H9 (cell line): ENCODE data around the gene SPAG17. TPM values are rescaled to one million over a fixed set of nuclear protein-coding genes. Genes with fewer than 3 reads are reported as not detected.

Experiments
- DNase-seq: peaks from one replicate; pipeline ENCODE4 v3.0.0-alpha.2; 2017
- H2AFZ ChIP-seq: one replicate; pipeline ENCODE4 v1.6.1; 2013; ENCODE audit warnings: mild to moderate bottlenecking, low read length, control low read depth, moderate library complexity
- H2AK5ac ChIP-seq: 2 replicates; pipeline ENCODE4 v1.6.1; 2013; ENCODE audit warnings: low read length, control low read depth, mixed read lengths; ENCODE audit not compliant: insufficient read length
- H2BK120ac ChIP-seq: one replicate; pipeline ENCODE4 v1.6.1; 2013; ENCODE audit warnings: low read depth, mild to moderate bottlenecking, low read length, control low read depth, inconsistent platforms; ENCODE audit not compliant: poor library complexity, severe bottlenecking
- H2BK12ac ChIP-seq: 2 replicates; pipeline ENCODE4 v1.6.1; 2013; ENCODE audit warnings: low read length, control low read depth, mixed read lengths, low read depth; ENCODE audit not compliant: insufficient read length
- H2BK15ac ChIP-seq: 2 replicates; pipeline ENCODE4 v1.6.1; 2013; ENCODE audit warnings: low read depth, low read length, control low read depth
- H2BK20ac ChIP-seq: one replicate; pipeline ENCODE4 v1.6.1; 2013; ENCODE audit warnings: low read depth, mild to moderate bottlenecking, low read length, control low read depth, inconsistent platforms; ENCODE audit not compliant: poor library complexity, severe bottlenecking
- H2BK5ac ChIP-seq: 2 replicates; pipeline ENCODE4 v1.6.1; 2013; ENCODE audit warnings: low read length, control low read depth, mixed read lengths; ENCODE audit not compliant: insufficient read length
- H3K14ac ChIP-seq: 2 replicates; pipeline ENCODE4 v1.6.1; 2013; ENCODE audit warnings: low read length, control low read depth; ENCODE audit not compliant: insufficient read depth
- H3K18ac ChIP-seq: 2 replicates; pipeline ENCODE4 v1.6.1; 2013; ENCODE audit warnings: low read depth, mild to moderate bottlenecking, mixed read lengths, low read length, control low read depth; ENCODE audit not compliant: insufficient read length
- H3K23ac ChIP-seq: 2 replicates; pipeline ENCODE4 v1.6.1; 2013; ENCODE audit warnings: low read length, control low read depth, mixed read lengths, low read depth; ENCODE audit not compliant: insufficient read length
- H3K23me2 ChIP-seq: 2 replicates; pipeline ENCODE4 v1.6.1; 2013; ENCODE audit warnings: low read depth, mild to moderate bottlenecking, mixed read lengths, low read length, control low read depth; ENCODE audit not compliant: insufficient read length, poor library complexity, severe bottlenecking
- H3K27ac ChIP-seq: 2 replicates; pipeline ENCODE4 v1.5.1; 2013; ENCODE audit warnings: low read length, control low read depth, mixed read lengths, low read depth; ENCODE audit not compliant: insufficient read length
- H3K27me3 ChIP-seq: 2 replicates; pipeline ENCODE4 v1.6.1; 2013; ENCODE audit warnings: low read length, control low read depth, inconsistent platforms; ENCODE audit not compliant: insufficient read depth
- H3K4ac ChIP-seq: 2 replicates; pipeline ENCODE4 v1.6.1; 2013; ENCODE audit warnings: low read depth, mild to moderate bottlenecking, control low read depth, inconsistent platforms, low read length, moderate library complexity
- H3K4me1 ChIP-seq: 2 replicates; pipeline ENCODE4 v1.6.1; 2013; ENCODE audit warnings: low read length, control low read depth, inconsistent platforms; ENCODE audit not compliant: insufficient read depth
- H3K4me2 ChIP-seq: 2 replicates; pipeline ENCODE4 v1.6.1; 2013; ENCODE audit warnings: low read length, control low read depth, mixed read lengths; ENCODE audit not compliant: insufficient read length, insufficient read depth
- H3K56ac ChIP-seq: 2 replicates; pipeline ENCODE4 v1.6.1; 2013; ENCODE audit warnings: low read depth, mild to moderate bottlenecking, mixed read lengths, low read length, control low read depth; ENCODE audit not compliant: insufficient read length
- H3K79me1 ChIP-seq: 2 replicates; pipeline ENCODE4 v1.6.1; 2013; ENCODE audit warnings: low read depth, mild to moderate bottlenecking, moderate library complexity, low read length, control low read depth, inconsistent platforms; ENCODE audit not compliant: insufficient read depth, poor library complexity, severe bottlenecking
- H3K79me2 ChIP-seq: 2 replicates; pipeline ENCODE4 v1.6.1; 2013; ENCODE audit warnings: low read length, control low read depth, inconsistent platforms; ENCODE audit not compliant: insufficient read depth
- H3K9ac ChIP-seq: 2 replicates; pipeline ENCODE4 v1.6.1; 2013; ENCODE audit warnings: low read length, control low read depth, mixed read lengths; ENCODE audit not compliant: insufficient read length; ENCODE audit errors: extremely low read depth
- H3K9me3 ChIP-seq: one replicate; pipeline ENCODE4 v1.6.1; 2013; ENCODE audit warnings: low read depth, low read length, inconsistent platforms; ENCODE audit not compliant: control insufficient read depth
- H3T11ph ChIP-seq: one replicate; pipeline ENCODE4 v1.6.1; 2013; ENCODE audit warnings: mild to moderate bottlenecking, low read length, control low read depth, inconsistent platforms
- H4K20me1 ChIP-seq: one replicate; pipeline ENCODE4 v1.6.1; 2013; ENCODE audit not compliant: control insufficient read depth, insufficient read length, insufficient read depth
- H4K5ac ChIP-seq: 2 replicates; pipeline ENCODE4 v1.6.1; 2013; ENCODE audit warnings: low read depth, mild to moderate bottlenecking, mixed read lengths, low read length, control low read depth; ENCODE audit not compliant: insufficient read length
- H4K8ac ChIP-seq: replicated peaks from 2 replicates; pipeline ENCODE4 v1.6.1; 2013; ENCODE audit warnings: low read length, control low read depth, mixed read lengths, low read depth; ENCODE audit not compliant: insufficient read length
- H4K91ac ChIP-seq: 2 replicates; pipeline ENCODE4 v1.6.1; 2013; ENCODE audit warnings: low read depth, mild to moderate bottlenecking, moderate library complexity, mixed read lengths, low read length, control low read depth; ENCODE audit not compliant: insufficient read length
- H3K27ac Mint-ChIP-seq, 3 experiments: 2 replicates in 2 of 3; 3 replicates in 1 of 3; pipeline ENCODE4 v1.8.0; 2020 to 2021; ENCODE audit warnings: mixed read lengths in 3 of 3, mild to moderate bottlenecking in 1 of 3, moderate library complexity in 1 of 3
- H3K27me3 Mint-ChIP-seq: 2 replicates; pipeline ENCODE4 v1.8.0; 2021; ENCODE audit warnings: low read depth, mild to moderate bottlenecking, moderate library complexity, mixed read lengths
- H3K36me3 Mint-ChIP-seq, 3 experiments: 2 replicates in 2 of 3; 3 replicates in 1 of 3; pipeline ENCODE4 v1.8.0; 2020 to 2021; ENCODE audit warnings: low read depth in 3 of 3, mixed read lengths in 3 of 3; ENCODE audit not compliant: insufficient read depth in 1 of 3
- H3K4me1 Mint-ChIP-seq, 2 experiments: 2 replicates each; pipeline ENCODE4 v1.8.0; 2020; ENCODE audit warnings: mixed read lengths in 2 of 2
- H3K4me3 Mint-ChIP-seq, 2 experiments: 2 replicates in 1 of 2; 3 replicates in 1 of 2; pipeline ENCODE4 v1.8.0; 2020 to 2021; ENCODE audit warnings: mild to moderate bottlenecking in 2 of 2, mixed read lengths in 2 of 2, moderate library complexity in 1 of 2
- H3K9me3 Mint-ChIP-seq, 2 experiments: 2 replicates in 1 of 2; 3 replicates in 1 of 2; pipeline ENCODE4 v1.8.0; 2020; ENCODE audit warnings: mild to moderate bottlenecking in 2 of 2, mixed read lengths in 2 of 2, moderate library complexity in 1 of 2
- CTCF ChIP-seq: fragments of 200-600 bp; sonication (generic); conservative IDR thresholded peaks from 3 replicates; pipeline ENCODE4 v1.8.0; 2021; ENCODE audit warnings: antibody characterized with exemption, mild to moderate bottlenecking
- WGBS: extraction: QIAGEN DNeasy Blood & Tissue Kit; methylation state at CpG from one replicate; pipeline ENCODE4 v1.1.7; 2013; ENCODE audit warnings: missing lambda C conversion rate, low lambda C conversion rate, mixed read lengths; ENCODE audit not compliant: insufficient read length; ENCODE audit errors: extremely low coverage; 5-methylcytosine and 5-hydroxymethylcytosine counted together
- total RNA-seq: library from RNA; stranded (reverse); gene quantifications from 2 replicates; pipeline ENCODE4 v1.2.1, GENCODE V29; 2021

Gene SPAG17
- total RNA-seq, 1 experiment from 2014 or later = 0.37 TPM

DNA sequence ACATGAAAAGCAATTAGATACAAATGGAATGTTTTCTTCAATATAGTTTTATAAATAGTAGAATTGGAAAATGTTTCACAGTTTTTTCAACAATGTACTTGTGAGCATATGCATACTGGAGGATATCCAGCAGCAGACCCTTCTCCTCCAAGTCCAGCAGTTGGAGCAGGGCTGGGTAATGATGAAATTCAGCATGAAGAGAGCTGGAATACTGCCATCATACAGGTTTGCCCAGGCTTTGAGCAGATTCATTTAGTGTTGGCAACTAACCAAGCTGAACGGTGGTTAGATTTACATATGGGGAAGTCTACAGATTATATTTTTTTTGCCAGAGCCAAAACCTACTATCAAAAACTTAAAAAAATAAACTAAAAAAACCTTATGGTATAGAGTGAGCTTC is 217.1 kb downstream of the SPAG17 start:
- Histone ChIP-seq H3K56ac (no peak overlapping the region), H4K20me1 (no peaks in the 10 kb centered on the region), H3K9me3 (no peaks in the 10 kb centered on the region), H4K5ac (no peak overlapping the region), H3K79me2 (no peaks in the 10 kb centered on the region), H4K91ac (no peak overlapping the region), H3K27me3 (no peaks in the 10 kb centered on the region), H2BK20ac (no peak overlapping the region), H2BK120ac (no peak overlapping the region), H3K9ac (no peak overlapping the region), H4K8ac (no peak overlapping the region), H3K23me2 (peaks cover 3% of the 10 kb centered on the region), H2BK12ac (no peak overlapping the region), H3K23ac (no peak overlapping the region), H3K4ac (no peak overlapping the region), H2BK15ac (no peak overlapping the region), H3K4me2 (no peak overlapping the region), H3K79me1 (no peaks in the 10 kb centered on the region), H3T11ph (no peak overlapping the region), H3K14ac (no peak overlapping the region), H3K4me1 (no peaks in the 10 kb centered on the region), H3K27ac (no peak overlapping the region), H2AFZ (no peak overlapping the region), H3K18ac (no peak overlapping the region), H2BK5ac (no peak overlapping the region), H2AK5ac (no peak overlapping the region)
- no peaks in the 10 kb centered on the region for H3K27me3 Mint-ChIP-seq
- no CpG with 5 or more reads among the region's 1 CpG for WGBS
- TF ChIP-seq CTCF = no peak
- peak overlapping the region in 2 of 3 experiments; percentile 24 to 65; a peak in 4 of 7 replicates for H3K27ac Mint-ChIP-seq
- H3K36me3 Mint-ChIP-seq = no peaks in the 10 kb centered on the region; a peak in 1 of 7 replicates
- H3K4me3 Mint-ChIP-seq = no peak overlapping the region
- no peak for DNase-seq
- peaks cover 13 to 17% of the 10 kb centered on the region in 2 experiments for H3K4me1 Mint-ChIP-seq
- H3K9me3 Mint-ChIP-seq = no peaks in the 10 kb centered on the region
